GM12878 (cell line): ENCODE results near the gene MMEL1. TPM values are rescaled to one million over a fixed set of nuclear protein-coding genes. Genes with fewer than 3 reads are reported as not detected.

Experiments used
- ATF3 ChIP-seq: IDR thresholded peaks from 2 replicates; pipeline ENCODE4 v1.6.1; 2011; ENCODE audit warnings: low read depth, mild to moderate bottlenecking, low read length, moderate library complexity, borderline replicate concordance; ENCODE audit errors: extremely low read depth
- NFIC ChIP-seq: IDR thresholded peaks from 2 replicates; pipeline ENCODE4 v1.6.1; 2012; ENCODE audit warnings: low read depth, mild to moderate bottlenecking, inconsistent platforms, low read length, moderate library complexity
- NR2C2 ChIP-seq: IDR thresholded peaks from 2 replicates; pipeline ENCODE4 v1.6.1; 2011; ENCODE audit warnings: borderline replicate concordance, low read depth; ENCODE audit not compliant: control insufficient read depth, insufficient read length
- RELA ChIP-seq: fragments of 450-650 bp; IDR thresholded peaks from 2 replicates; pipeline ENCODE4 v1.8.0; 2014; ENCODE audit warnings: borderline replicate concordance; ENCODE audit not compliant: partially characterized antibody
- SREBF2 ChIP-seq: IDR thresholded peaks from 2 replicates; pipeline ENCODE4 v1.6.1; 2012; ENCODE audit warnings: mild to moderate bottlenecking, low read length
- ZBED1 ChIP-seq: IDR thresholded peaks from 2 replicates; pipeline ENCODE4 v1.6.1; 2016; ENCODE audit warnings: borderline replicate concordance
- ZBTB11 ChIP-seq: fragments of 450-650 bp; formaldehyde crosslinking; IDR thresholded peaks from 2 replicates; pipeline ENCODE4 v1.5.0; 2022; ENCODE audit warnings: mild to moderate bottlenecking, missing genetic modification characterization
- polyA plus RNA-seq, 11 experiments: library from polyadenylated mRNA; depleted of rRNA in 4 of 11; unstranded in 6 of 11; stranded (reverse) in 5 of 11; fragments of >200 nt; fragmentation: Nextera tagmentation in 4 of 11; fragmentation: Illumina TruSeq in 1 of 11; extraction: Ambion mirVana in 4 of 11; extraction: Trizol in 1 of 11; gene quantifications; 1 replicate in 1 of 11; 2 replicates in 10 of 11; pipeline versions ENCODE4 v1.2.1 to v1.2.3, GENCODE V29; 2011 to 2016; ENCODE audit warnings: inconsistent platforms in 2 of 11, missing spikeins in 2 of 11, low read depth in 1 of 11
- total RNA-seq, 4 experiments: library from RNA; depleted of rRNA in 3 of 4; stranded (reverse); fragments of >200 nt in 3 of 4; fragmentation: Illumina TruSeq in 1 of 4; extraction: Trizol in 1 of 4; gene quantifications; 2 replicates each; pipeline versions ENCODE4 v1.2.1 to v1.2.3, GENCODE V29; 2013 to 2021

The MMEL1 gene
- total and polyA plus RNA-seq, 10 of the 15 experiments (the other 5 are each of a cell fraction or from before 2014, with no cell fraction given) = 0.11 TPM; not detected in 9

DNA sequence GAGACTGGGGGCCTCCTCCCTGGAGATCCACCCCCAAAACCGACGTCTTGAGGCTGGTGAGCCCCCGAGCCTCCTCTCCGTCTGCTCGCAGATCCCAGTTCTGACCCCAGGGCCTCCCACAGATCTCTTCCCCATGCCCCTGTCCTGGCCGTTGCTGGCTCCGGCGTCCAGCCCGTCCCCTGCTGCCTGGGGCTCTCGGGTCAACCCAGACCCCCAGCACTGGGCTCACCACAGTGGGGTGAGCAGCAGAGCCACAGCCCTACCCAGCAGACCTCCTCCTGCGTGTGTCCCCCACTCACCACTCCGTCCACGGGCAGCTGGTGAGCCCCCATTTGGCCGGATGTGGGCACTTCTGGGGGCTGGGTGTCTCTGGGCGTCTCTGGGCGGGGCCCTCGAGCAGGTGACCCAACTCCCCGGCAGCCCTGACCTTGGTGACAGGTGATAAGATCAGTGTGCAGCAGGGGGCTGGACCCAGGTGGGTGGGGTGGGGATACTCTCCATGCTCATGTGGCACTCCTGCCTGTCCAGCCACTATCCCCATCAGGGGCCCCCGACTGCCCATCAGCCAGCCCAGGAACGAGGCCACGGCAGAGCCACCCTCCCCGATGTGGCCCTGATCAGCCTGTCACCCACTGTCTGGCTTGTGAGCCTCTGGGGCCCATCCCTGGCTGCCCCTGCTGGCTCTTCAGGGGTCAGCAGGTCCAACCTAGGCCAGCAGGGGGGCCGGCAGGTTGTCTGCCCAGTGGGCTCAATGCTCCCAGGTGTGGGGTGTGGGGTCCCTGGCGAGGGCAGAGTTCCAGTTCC is 75.9 kb downstream of the MMEL1 start (continued):
- TF ChIP-seq ZBTB11 (CRISPR knock-in tag) = 0 out of 2 replicates have a peak, but pooled peaks have one; percentile 15
- TF ChIP-seq RELA = no peak
- no peak for TF ChIP-seq NR2C2
- TF ChIP-seq ZBED1 = no peak
- TF ChIP-seq ATF3 = no peak
- TF ChIP-seq SREBF2 = no peak
- TF ChIP-seq NFIC = no peak
- TF ChIP-seq, all 136 proteins: peak for 18
